Upper lobe of left lung (tissue), 4 donors: ENCODE data around the gene ATP6V1C2.

ENCODE experiments used
- CTCF ChIP-seq, 6 experiments: fragments of 450-650 bp in 4 of 6; fragments of 200-600 bp in 2 of 6; sonication (generic) in 2 of 6; IDR thresholded peaks; one replicate each; pipeline ENCODE4 v1.5.1; 2016 to 2019; ENCODE audit warnings: antibody characterized with exemption in 6 of 6
- POLR2AphosphoS5 ChIP-seq, 2 donors: sonication (generic); formaldehyde crosslinking; IDR thresholded peaks; one replicate each; pipeline ENCODE4 v1.5.1; 2017; ENCODE audit warnings: antibody characterized with exemption in 2 of 2

GRCh38 chr2:10773821-10774341 lies 52.5 kb downstream of the ATP6V1C2 start:
- TF ChIP-seq POLR2AphosphoS5 (IDR thresholded peaks at IDR 0.05) (no peak), CTCF (IDR thresholded peaks at IDR 0.05) (no peak)
